GM18861 (cell line): ENCODE results near the gene NOS1AP.
"Not testable (repeated sequence)": the region's sequence is repeated elsewhere in the genome, so short reads cannot be mapped to it uniquely, and the experiment has no call there.

Experiments
- ATAC-seq: cut with Tn5 transposase; IDR thresholded peaks from one replicate; pipeline ENCODE4 v1.9.1; 2021; ENCODE audit not compliant: unreplicated experiment

NOS1AP gene

DNA sequence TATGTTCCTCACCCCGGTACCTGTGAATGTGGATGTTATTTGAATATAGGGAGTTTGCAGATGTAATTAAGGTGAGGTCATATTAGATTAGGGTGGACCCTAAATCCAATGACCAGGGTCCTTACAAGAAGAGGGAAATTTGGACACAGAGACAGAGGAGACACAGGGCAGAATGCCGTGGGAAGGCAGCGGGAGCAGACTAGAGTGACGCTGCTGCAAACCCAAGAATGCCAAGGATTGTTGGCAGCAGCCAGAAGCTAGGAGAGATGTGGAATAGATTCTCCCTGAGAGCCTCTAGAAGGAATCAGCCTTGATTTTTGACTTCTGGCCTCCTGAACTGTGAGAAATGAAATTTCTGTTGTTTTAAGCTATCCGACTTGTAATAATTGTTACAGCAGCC, 253.5 kb downstream of the NOS1AP start:
- ATAC-seq, result no peak

DNA sequence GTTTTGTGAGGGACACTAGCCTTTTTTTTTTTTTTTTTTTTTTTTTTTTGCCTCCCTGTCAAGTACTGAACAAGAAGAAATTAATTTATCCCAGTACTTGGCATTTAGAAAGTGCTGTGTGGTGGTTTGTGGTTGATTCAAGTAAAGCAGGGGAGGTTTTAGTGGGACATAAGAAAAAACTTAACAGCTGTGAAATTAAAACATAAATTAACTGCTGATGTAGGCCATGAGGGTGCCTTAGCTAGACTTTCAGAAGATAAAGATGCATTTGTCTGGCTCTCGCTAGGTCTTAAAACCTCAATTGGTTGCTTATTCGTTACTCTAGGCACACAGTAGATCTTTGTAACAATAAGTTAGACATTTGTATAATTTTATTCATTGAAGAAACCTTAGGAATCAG, 254.9 kb downstream of the NOS1AP start:
- ATAC-seq, result no peak

DNA sequence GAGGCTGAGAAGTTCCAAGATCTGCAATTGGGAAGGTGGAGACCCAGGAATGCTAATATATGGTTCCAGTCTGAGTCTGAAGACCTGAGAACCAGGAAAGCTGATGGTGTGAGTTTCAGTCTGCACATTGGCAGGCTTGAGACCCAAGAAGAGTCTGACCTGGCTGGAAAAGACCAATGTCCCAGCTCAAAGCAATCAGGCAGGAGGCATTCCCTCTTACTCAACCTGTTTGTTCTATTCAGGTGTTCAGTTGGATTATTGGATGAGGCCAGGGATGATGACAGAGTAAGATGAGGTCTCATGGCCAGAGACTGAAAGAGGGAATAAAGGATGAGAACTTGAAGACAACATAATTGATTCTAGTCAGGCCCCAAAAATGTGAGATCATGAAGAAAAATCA, 257.1 kb downstream of the NOS1AP start:
- no peak for ATAC-seq

DNA sequence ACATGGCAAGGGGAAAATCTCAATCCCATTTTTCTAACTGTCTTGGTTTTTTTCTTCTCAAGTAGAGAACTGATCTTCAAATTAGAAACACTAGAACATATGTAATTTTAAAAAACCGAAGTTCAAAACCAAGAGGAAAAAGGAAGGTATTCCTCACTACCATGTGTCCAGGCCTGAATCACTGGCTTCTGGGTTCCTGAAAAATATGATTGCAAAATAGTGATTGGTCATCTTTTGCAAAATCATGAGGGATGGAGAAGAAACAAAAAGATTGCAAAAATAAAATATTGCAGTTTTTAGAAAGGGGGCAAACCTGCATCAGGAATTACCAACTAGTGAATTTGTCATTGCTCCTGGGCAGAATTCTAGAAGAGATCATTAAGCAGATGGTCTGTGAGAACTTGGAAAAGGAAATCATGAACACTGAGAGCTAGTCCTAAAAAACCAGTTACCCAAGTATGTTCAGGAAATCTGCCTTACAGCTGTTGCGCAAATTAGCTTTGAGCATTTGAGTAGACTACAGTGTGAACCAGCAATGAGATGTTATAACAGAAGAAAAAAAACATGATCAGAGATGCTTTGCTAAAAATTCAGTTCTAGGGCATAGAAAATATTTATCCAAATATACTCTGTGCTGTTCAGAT, 257.8 kb downstream of the NOS1AP start:
- ATAC-seq, result no peak

- ATAC-seq, result no peak
Observed at GRCh38 chr1:162327788-162328165, 258.3 kb downstream of the NOS1AP start.

- ATAC-seq, result no peak
Observed at GRCh38 chr1:162328512-162328911, 259.0 kb downstream of the NOS1AP start.

DNA sequence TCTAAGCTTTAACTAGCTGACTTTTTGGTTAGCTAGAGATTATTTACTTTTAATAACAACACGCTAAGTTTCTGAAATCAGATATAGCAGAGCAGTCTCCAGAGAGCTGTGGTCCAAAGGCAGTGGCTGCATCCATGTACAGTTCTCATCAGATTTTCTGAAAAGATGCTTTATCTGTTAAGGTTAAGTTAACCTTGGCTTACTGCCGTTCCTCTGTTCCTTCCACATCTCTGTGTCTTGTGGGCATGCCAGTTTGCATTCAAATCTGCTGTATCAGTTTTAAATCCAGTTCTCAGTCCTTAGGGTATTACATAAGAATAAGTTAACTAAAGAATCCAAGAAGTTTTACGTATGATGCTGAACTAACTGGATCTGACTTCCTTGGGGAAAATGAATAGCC, 260.3 kb downstream of the NOS1AP start:
- no peak for ATAC-seq

GRCh38 chr1:162333991-162334390, 264.5 kb downstream of the NOS1AP start:
- ATAC-seq, result no peak

- no peak for ATAC-seq
Observed at GRCh38 chr1:162335126-162335525, 265.6 kb downstream of the NOS1AP start.

DNA sequence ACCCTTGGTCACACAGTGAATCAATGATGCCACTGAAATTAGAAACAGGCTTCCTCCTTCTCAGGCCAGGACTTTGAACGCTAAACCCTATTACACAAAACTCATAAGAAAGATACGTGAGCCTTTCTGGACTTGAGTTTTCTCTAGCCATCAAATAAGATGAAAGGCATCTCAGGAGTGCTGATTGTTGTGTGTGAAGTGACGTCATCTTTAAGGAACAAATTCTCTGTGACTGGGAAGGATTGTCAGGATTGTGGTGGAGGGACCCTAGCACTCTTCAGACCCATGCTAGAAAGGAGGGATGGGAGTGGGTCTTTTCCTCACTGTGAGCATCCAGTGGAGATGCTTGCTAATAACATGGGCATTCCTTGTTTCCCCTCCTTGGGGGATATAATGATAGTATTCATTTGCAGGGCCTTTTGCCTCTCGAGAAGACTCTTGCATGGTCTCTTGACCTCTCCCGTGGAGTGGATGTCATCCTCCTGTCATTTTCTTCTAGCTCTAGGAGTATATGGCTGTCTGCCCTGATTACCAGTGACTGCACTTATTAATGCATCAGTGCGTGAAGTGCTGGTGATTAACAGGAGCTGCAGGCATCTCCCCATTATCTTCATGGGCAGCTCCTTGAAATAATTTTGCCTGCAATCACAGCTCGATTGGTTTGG, 267.3 kb downstream of the NOS1AP start:
- ATAC-seq, result no peak

DNA sequence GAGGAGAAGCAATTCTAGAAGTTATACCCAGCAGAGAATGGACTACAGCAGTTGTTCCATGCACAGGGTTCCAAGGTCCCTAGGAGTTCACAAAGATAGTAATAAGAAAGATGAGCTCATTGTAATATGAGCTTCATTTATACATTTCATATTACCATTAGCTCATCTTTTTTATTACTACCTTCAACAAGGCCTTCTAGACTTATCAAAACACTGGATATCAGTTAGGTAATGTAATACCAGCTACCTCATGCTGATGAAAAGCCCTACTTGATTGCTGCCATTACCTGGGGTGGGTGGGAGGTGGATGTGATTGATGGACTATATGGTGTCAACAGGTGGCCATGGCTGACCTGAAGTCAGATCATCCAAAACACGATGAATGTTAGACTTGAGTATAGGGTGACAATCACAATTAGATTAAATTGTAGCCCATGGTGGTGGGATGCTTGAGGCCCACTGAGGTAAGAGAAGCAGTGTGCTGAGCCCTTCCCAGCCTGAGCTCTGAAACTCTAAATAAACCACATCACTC, 273.0 kb downstream of the NOS1AP start:
- ATAC-seq, result no peak

- no peak for ATAC-seq
Observed at GRCh38 chr1:162343470-162343869, 274.0 kb downstream of the NOS1AP start.

DNA sequence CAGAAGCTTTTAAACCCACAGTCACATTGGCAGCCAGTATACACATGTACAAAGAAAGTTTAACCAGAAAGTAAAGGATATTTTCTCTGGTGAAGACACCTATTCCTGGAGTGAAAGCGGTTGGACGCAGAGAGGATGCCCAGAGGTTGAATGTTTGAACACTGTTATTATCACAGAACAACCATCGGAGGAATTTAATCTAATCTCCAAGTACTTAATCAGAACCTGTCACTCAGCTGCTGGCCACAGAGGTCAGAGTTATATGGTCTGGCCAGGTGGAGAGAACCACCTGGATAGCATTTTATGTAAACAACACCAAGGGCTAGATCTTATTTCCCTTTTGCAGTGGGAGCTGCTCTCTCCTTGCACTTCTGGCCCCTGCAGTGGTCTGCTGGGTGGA, 277.8 kb downstream of the NOS1AP start:
- ATAC-seq, result no peak

GRCh38 chr1:162349635-162350330, 280.3 kb downstream of the NOS1AP start:
- ATAC-seq, result no peak

DNA sequence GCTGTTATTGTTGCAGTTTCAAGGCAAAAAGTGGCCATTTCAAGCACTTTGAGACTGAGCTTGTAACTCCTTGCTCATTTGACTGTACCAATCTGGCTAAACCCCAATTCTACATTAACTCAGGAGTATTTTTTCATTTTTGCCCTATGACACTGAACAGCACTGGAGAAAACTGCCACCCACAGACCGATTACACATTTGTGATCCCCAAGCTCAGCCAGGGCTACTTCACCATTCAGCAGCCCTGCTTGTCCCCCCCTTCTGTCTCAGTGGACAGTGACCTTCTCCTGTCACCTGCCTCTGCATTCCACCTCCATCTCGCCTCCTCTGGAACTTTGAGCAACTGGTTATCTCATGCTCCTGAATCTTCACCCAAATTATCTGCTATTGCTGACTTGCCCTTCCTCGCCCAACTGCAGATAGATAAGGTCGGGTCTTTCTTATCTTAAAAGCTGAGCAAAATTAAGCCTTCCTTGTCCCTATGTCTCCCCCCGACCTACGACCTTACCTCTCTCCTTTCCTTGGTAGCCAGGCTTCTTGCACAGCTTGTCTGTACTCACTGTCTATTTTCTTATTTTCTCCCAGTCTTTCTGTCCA, 281.9 kb downstream of the NOS1AP start:
- ATAC-seq, result no peak

DNA sequence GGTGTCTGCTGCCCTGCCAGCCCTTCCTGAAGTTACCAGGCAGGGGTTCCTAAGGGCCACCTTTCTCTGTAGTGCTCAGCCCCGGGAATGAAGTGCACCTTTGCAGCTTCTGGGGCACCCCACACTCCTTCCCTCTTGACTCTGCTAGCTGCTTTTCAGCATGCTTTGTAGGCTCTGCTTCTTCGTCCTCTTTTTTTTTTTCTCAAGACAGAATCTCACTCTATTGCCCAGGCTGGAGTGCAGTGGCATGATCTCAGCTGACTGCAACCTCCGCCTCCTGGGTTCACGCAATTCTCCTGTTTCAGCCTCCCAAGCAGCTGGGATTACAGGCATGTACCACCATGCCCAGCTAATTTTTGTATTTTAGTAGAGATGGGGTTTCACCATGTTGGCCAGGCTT, 282.4 kb downstream of the NOS1AP start:
- ATAC-seq, result not testable (repeated sequence)

DNA sequence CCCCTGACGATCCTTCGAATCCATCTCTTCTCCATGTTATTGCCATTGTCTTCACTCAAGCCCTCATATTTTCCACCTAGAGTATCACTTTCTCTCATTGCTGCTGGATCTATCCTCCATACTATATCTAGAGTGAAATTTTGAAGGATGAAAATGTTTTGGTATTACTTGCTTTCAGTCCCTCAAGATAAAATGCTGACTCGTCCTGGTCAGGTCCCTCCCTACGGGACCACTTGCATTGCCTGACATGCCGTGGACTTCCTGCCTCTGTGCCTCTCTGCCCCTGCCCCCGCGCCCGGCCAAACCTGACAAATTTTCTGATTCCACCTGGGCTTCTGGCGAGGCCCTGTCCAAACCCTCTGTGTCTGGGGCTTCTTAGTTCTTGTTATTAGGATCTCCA, 283.6 kb downstream of the NOS1AP start:
- ATAC-seq, result no peak

GRCh38 chr1:162353702-162354101, 284.2 kb downstream of the NOS1AP start:
- no peak for ATAC-seq

- no peak for ATAC-seq
Observed at GRCh38 chr1:162357681-162358266, 288.3 kb downstream of the NOS1AP start.

DNA sequence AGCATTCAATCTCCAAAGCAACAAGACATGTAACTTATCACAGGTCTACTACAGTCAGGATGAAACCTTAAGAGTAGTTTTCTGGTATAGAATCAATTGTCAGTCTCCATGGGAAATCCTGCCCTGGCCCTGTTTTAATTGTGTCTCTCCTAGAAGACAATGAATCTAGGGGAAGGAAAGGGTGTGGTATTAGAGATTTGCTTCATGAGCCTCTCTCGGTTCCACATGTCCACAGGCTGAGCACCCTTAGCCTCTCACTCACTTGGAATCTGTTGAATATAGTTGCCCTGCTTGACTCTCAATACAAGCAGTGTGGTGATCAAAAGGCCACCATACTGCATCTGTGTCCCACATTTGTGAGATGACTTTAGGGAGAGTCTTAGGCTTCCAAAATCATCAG, 289.4 kb downstream of the NOS1AP start:
- ATAC-seq, result no peak

DNA sequence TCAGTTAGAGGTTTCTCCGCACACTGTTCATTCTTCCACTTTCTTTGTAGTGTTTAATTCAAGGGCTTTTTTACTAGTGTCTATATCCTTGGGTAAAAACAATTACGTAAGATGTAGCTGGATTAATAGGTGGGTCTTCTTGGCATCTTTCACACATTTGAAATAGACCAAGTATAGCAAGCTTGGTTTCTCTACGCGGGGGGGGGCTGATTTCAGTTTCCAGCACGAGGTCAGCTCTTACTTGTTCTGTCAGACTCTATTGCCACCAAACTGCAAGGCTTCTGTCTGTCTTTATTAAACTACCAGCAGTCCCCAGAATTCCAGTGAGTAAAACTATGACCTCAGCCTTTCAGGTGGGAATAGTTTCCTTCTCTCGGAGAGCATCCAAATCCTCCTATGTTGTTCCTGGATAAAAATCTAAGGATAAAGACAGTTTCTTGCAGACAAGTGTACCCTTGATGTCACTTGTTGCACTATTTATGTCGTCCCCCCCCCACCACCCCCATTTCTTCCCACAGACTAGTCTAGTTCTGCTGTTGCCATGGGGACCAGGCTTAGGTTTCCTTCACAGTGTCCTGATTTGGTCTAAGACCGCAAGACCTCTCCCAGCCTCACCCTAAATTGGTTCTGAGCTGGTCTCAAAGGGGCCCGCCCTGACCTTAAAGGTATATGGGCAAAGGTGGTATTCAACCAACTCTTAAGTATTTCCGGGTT, 290.2 kb downstream of the NOS1AP start:
- no peak for ATAC-seq
